ENCODE results near the gene ACTBL2.
"Not testable (repeated sequence)": the region's sequence is repeated elsewhere in the genome, so short reads cannot be mapped to it uniquely, and the experiment has no call there.

The ACTBL2 gene

GRCh38 chr5:57482671-57483106 lies at the start of gene ACTBL2:
TSS of gene ACTBL2 (minus strand) at chr5:57482811. CDS start at chr5:57482707, 104 bp downstream.
- no peak for DNase-seq (ENCODE audit: low spot score)

- no peak for DNase-seq (ENCODE audit: low spot score)
Measured at GRCh38 chr5:57531333-57531732, 48.7 kb upstream of the ACTBL2 start.

GRCh38 chr5:57529864-57530263 lies 47.3 kb upstream of the ACTBL2 start:
- DNase-seq (ENCODE audit: low spot score): no peak

GRCh38 chr5:57527870-57528269 lies 45.3 kb upstream of the ACTBL2 start:
- DNase-seq (ENCODE audit: low spot score): no peak

- no peak for DNase-seq (ENCODE audit: low spot score)
Measured at GRCh38 chr5:57524348-57525060, 41.9 kb upstream of the ACTBL2 start.

- not testable (repeated sequence) for DNase-seq (ENCODE audit: low spot score)
Measured at GRCh38 chr5:57522477-57522876, 39.9 kb upstream of the ACTBL2 start.

GRCh38 chr5:57518415-57518814 lies 35.8 kb upstream of the ACTBL2 start:
- not testable (repeated sequence) for DNase-seq (ENCODE audit: low spot score)

GRCh38 chr5:57517250-57517649 lies 34.6 kb upstream of the ACTBL2 start:
- no peak for DNase-seq (ENCODE audit: low spot score)

- DNase-seq (ENCODE audit: low spot score): no peak
Measured at GRCh38 chr5:57513785-57514184, 31.2 kb upstream of the ACTBL2 start.

GRCh38 chr5:57511321-57511720 lies 28.7 kb upstream of the ACTBL2 start:
- no peak for DNase-seq (ENCODE audit: low spot score)

- DNase-seq (ENCODE audit: low spot score): no peak
Measured at GRCh38 chr5:57509501-57510260, 27.1 kb upstream of the ACTBL2 start.

- no peak for DNase-seq (ENCODE audit: low spot score)
Measured at GRCh38 chr5:57508211-57508610, 25.6 kb upstream of the ACTBL2 start.

- DNase-seq (ENCODE audit: low spot score): no peak
Measured at GRCh38 chr5:57505272-57506200, 22.9 kb upstream of the ACTBL2 start.

- no peak for DNase-seq (ENCODE audit: low spot score)
Measured at GRCh38 chr5:57504357-57504756, 21.7 kb upstream of the ACTBL2 start.

- DNase-seq (ENCODE audit: low spot score): no peak
Measured at GRCh38 chr5:57503433-57503832, 20.8 kb upstream of the ACTBL2 start.

- no peak for DNase-seq (ENCODE audit: low spot score)
Measured at GRCh38 chr5:57501414-57502201, 19.0 kb upstream of the ACTBL2 start.

- DNase-seq (ENCODE audit: low spot score): peak; percentile 20
Measured at GRCh38 chr5:57499262-57500050, 16.8 kb upstream of the ACTBL2 start.

- no peak for DNase-seq (ENCODE audit: low spot score)
Measured at GRCh38 chr5:57497733-57498132, 15.1 kb upstream of the ACTBL2 start.

- DNase-seq (ENCODE audit: low spot score): no peak
Measured at GRCh38 chr5:57495285-57496086, 12.9 kb upstream of the ACTBL2 start.
